ENCODE data around the gene RASSF5.

Gene RASSF5, protein sequence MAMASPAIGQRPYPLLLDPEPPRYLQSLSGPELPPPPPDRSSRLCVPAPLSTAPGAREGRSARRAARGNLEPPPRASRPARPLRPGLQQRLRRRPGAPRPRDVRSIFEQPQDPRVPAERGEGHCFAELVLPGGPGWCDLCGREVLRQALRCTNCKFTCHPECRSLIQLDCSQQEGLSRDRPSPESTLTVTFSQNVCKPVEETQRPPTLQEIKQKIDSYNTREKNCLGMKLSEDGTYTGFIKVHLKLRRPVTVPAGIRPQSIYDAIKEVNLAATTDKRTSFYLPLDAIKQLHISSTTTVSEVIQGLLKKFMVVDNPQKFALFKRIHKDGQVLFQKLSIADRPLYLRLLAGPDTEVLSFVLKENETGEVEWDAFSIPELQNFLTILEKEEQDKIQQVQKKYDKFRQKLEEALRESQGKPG

DNA sequence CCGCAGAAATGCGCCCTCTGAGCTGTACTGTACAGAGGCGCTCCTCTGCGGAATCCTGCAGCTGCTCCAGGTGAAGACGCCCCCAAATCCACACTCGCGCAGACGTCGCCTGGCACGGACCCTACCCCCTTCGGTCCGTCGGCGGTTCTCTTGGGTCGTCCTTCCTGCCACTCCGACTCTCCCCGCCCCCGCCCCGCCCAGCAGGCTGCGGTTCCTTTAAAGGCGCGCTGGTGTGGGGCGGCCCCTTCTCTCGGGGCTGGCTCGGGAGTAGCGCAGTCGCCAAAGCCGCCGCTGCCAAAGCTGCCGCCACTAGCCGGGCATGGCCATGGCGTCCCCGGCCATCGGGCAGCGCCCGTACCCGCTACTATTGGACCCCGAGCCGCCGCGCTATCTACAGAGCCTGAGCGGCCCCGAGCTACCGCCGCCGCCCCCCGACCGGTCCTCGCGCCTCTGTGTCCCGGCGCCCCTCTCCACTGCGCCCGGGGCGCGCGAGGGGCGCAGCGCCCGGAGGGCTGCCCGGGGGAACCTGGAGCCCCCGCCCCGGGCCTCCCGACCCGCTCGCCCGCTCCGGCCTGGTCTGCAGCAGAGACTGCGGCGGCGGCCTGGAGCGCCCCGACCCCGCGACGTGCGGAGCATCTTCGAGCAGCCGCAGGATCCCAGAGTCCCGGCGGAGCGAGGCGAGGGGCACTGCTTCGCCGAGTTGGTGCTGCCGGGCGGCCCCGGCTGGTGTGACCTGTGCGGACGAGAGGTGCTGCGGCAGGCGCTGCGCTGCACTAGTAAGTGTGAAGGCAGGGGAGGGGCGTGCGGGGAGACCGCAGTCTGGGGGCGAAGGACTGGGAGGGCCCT is at the start of gene RASSF5:
RASSF5 (plus strand) TSS at position 248 of the 846 bp plus-strand sequence; CDS start at position 320, 72 bp downstream.
- DNase-seq, result peak; percentile 81 to 83

DNA sequence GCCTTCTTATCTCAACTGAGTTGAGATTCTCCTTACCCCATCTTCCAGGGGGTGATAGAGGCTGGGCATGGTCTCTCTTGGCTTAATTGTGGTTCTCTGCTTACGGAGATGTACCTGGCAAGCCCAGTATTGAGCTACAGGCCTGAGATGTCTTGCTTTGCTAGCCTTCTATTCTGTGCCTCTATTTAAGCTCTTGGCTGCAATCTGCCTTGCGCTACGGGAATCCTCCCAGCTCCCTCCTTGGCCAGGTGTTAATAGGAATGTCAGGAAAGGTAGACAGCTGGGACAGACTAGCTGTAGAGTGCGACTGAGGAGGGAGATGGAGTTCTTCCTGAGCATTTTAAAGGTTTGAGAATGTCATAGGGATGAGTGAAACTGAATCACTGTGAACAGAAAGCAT is 47.6 kb upstream of the RASSF5 start:
- no peak for DNase-seq

DNA sequence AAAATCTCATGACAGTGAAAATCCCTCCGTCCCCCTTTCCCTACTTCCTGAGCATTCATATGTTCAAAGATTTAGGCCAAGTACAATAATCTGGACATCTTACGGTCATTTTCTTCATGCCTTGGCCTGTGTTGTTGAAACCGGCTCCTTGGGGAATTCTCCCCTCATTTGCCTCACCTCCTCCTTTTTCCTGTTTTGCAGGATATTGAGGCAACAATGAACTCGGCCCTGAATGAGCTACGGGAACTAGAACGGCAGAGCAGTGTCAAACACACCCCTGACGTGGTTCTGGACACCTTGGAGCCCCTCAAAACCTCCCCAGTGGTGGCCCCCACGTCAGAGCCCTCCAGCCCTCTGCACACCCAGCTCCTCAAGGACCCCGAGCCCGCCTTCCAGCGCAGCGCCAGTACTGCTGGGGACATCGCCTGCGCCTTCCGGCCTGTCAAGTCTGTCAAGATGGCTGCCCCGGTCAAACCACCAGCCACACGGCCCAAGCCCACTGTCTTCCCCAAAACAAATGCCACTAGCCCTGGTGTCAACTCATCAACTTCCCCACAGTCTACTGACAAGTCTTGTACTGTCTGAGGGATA is 46.4 kb upstream of the RASSF5 start:
- DNase-seq, result no peak

DNA sequence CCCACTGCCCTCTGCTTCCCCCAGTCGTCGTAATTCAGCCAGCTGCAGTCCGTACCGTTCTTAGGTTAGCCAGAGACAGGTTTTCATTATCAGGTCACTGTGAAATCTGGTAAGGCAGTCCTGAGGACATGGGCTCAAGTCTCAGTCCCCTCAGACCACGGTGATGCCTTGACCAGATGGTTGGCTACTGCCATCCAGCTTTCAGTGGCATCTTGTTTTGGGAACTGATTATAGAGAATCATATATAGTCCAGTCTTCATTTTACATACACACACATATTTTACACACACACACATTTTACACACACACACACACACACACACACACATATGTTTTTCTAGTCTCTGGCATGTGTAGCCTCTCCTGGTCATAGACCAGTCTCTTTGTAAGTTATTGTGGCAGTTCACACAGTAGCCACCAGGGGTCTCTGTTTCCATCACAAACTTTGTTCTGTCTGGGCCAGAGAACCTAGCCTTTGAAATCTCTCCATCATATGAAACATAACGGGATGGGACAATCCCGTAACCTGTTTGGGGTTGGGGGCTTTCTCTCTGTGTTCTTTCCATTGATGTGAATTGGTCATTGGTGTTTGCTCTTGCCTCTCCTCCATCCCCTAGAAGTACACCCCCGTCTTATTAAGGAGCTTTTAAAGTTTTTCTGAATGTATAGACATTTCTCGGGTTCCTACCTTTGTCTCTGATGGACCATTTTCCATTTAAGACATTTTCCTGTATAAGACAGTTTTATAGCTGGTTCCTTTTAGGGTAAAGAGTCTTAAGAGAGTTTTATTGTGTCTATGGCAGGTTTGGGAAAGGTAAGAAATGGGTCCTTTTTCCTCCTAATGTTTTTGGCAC is 45.5 kb upstream of the RASSF5 start:
- peak; percentile 77 to 84 for DNase-seq

DNA sequence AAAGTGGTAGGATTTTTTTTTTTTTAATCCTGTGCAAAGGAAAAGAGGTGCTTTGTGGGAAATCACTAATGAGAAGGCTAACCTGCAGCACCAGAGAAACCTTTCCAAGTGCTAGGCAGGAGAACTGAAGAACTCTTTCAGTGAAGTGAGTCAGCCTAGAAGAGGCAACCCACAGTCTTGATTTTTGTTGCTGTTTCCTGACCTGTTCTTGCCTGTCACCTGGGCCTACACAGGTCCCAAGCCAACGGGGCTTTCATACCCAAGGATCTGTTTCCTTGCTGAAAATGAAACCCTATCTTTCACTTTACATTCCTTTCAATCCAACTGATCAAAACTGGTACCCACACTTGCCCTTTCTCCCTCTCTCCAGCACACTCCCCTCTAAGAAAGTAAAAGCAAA is 44.2 kb upstream of the RASSF5 start:
- no peak for DNase-seq

DNA sequence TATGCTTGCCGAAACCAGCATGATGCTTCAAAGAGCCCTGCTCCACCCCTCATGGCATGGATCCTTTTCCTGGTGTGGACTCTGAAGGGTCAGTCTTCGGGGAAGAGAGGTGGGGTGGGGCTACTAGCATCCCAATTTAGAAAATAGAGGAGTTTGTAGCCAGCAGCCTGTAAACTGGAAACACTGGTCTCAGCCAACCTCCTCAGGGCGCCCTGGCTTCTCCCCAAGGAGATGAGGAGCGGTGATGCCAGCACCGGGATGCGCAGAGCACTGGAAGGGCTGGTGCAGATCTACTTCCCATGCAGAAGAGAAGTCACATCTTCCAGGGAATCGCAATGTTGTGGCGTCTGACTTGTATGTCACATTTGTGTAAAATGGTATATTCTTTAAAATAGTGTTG is 43.4 kb upstream of the RASSF5 start:
- no peak for DNase-seq

DNA sequence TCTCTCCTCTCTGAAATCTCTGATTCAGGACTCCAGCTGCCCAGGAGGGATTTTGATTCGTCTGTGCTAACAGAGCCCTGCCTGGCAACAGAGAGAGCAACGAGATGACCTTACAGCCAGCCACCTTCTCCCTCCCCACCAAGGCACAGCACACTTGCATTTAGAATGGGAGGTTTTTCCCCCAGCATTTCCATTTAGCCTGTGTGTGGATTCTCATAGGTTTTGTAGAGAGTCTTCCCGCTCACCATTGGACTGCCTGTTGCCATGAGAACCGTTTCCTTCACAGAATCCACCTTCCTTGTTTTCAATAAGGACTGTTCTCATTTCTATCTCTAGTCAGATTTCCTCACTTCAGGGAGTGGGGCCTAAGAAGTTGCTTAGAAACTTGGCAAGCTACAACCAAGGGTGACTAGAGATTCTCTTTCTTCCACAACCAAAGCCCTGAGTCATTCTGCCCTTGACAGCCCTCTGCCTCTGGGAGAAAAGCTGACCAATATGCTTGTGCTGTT is 42.8 kb upstream of the RASSF5 start:
- peak in 1 of 2 donors; percentile 44 for DNase-seq

DNA sequence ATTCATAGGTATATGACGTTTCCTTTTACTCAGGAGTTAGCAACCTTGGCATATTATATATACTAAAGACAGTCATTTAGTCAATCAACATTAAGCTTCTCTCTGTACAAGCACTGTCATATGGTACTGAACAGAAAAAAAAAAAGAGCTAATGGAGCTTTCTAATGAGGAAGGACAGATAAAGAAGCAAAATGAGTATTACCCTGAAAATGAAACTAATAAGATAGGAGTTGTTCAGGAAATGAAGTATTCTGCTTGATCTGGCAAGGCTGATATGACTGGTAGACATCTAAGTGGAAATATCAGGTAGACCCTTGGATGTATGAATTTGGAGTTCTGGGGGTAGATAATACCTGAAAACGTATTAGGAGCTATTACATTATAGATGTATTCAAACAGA is 41.4 kb upstream of the RASSF5 start:
- DNase-seq, result peak in 1 of 2 donors; percentile 43

DNA sequence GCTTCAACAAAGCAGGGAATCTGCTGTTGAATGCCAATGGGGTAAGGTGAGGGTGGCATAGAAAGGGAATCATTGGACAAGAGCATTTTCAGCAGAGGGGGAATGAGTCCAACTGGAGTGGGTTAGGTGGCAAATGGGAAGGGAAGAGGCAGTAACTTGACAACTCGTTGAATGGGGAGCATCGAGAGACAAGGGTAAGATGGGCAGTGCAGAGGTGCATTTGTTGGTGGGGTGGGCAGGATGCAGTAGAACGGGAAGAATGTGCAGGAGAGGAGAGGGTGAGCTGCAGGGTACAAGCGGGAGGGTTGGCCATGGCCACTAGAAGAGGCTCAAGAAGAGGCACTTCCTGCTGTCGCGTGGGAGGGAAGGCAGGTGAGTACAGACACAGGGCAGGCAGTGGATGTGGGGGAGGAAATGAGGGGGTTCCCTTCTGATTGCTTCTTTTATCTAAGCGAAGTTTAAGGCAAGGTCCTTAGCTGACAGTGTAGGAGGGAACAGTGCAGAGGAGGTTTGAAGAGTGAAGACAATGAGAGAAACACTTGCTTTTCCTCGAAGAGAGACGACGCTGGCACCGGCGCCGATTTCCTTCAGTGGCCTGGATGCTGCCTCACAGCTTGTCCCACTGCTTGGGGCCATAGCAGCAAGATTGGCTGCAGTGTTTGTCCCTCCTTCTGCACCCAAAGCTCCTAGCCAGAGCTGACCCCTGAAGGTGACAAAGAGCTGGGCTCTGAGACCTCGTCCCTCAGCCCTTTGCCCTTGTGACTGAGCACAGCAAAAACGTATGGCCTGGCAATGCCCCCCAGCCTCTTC is 40.3 kb upstream of the RASSF5 start:
- peak in 1 of 2 donors; percentile 25 for DNase-seq

DNA sequence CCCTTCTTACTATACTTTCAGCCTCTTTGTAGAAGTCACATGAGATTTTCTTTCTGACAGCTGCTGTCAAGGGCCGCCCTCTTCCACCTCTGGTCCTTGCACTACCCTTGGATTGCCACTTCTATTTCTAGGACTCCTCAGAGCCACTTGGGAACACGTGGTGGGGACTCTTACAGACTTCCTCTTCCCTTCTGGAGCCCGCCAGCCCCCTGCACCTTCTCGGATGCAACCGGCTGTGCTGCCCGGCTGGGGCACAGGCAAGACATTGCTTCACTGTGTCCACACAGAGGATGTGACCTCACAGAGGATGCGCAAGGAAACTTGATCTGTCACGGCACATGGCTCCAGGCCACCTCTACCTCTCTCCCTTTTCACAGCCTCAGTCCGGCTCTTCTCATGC is 39.4 kb upstream of the RASSF5 start:
- peak; percentile 25 to 81 for DNase-seq

DNA sequence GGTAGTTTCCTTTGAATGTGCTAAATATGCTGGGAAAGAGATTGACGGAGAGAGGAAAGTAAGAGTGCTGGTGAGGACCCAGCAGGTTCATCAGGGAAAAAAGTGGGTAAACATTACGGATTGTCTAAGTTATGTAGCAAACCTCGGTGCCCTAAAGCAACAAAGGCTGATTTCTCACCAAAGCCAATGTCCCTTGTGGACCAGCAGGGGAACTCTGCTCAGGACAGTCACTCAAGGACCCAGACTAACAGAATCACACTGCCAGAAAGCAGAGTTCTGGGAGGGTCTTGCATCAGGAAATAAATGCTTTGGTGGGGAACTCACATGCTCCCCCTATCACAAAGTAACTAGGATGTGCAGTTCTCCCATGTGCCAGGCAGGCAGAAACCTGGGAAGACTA is 38.8 kb upstream of the RASSF5 start:
- no peak for DNase-seq

DNA sequence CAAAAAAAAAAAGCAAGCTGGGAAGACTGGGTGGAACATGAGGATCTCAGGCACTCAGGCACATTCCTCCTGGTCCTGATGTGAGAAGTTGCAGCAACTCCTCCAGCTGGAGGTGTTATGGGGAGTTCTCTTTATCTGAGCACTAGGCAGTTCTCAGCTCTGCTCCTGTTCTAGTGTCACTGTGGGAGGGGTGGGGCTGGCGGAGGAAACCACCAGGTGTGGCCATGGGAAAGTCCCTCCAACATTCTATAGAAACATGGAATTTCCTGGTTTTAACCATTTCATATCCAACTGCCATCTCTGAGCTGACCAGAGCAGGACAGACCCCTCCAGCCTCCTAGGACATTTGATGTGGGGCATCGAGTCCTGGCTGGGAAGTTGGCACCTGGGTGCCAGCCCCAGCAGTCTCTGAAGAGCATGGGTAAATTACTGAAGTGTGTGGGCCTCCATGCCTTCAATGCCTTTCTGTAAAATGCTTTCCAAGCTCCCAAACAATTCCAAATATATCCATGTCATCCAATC is 37.9 kb upstream of the RASSF5 start:
- DNase-seq, result peak; percentile 37 to 70

DNA sequence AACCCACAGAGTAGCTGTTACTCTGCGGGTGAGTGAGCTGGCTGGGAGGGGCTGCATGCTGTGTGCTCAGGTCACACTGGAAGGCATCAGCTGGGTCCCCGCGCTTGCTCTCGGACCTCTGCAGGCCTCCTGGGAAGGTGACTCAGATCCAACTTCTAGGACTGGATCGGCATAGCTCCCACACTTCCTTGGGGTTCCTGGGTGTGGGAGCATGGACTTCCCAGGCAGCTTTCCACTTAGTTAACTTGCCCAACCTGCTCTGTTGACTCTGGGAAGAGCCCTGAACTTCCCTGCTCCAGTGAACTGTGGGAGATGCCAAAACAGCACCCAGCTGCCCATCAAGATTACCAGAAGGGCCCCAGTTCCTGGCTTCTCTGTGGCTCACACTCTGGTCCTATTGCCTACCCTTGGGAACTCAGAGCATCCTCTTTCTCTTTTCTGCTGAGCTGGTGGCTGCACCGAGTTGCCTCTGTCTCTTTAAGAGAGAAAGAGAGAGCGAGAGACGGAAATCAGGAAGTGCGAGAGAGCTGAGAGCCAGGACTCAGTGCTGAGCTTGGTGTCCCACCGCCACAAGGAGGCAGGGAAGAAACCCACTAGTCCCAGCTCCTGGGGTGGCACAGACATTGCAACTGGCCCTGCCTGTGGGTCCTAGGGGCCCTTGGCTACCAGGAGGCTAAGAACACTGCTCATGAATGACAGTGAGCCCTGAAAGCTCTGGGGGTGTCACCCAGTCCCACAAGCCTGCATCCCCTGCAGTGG is 37.2 kb upstream of the RASSF5 start, which contains the start of gene IKBKE:
IKBKE (plus strand) TSS at position 544 of the 759 bp plus-strand sequence. CDS start 2,752 bp downstream, outside the sequence.
- peak; percentile 59 to 63 for DNase-seq

DNA sequence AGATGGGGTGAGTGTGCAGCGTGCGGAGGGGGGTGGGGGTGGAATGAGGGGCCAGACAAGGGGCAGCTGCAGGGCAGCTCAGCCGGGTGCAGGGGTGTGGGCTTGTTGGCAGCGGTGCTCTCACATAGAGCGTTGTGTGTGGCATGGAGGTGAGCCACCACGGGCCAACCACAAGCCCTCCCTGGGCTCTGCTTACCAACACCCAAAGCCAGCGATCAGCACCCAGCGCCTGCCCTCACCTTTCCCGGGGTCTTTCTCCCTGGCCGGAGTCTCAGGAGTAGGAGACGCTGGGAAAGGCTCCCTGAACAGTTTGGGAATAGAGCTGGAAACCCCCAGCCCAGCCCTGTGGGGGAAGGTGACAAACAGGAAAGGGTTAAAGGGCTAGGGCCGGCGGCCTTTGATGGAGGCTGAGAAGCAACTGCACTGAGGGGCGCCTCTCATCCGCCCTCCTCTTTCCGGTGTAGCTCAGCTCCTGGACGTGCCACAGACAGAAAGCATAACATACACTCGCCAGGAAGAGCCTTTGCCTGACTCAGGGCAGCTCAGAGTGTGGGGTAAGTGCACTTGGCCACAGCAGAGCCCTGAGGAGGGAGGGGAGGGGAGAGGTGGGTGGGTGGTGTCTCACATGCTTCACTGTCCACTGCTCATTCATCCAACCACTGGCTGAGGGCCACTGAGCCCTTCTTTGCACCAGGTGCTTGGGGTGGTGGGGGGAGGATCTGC is 36.5 kb upstream of the RASSF5 start:
- peak; percentile 34 to 48 for DNase-seq

DNA sequence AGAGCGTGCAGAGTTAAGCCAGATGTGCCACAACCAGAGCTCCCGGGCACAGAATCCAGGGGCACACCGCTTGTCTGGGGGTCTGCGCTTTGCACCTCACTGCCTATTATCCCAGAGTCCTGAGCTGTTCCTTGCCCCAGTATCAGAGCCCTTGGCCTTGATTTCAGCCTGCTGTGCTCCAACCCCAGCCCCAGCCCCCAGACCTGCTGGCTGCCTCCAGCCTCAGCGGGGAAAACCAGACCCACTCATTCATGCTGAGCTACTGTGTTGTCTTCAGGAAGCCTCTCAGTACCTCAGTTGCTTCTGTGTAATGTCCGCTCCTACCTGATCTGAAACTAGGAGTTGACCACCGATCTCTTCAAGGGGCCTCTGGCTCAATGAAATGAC is 35.9 kb upstream of the RASSF5 start:
- no peak for DNase-seq

DNA sequence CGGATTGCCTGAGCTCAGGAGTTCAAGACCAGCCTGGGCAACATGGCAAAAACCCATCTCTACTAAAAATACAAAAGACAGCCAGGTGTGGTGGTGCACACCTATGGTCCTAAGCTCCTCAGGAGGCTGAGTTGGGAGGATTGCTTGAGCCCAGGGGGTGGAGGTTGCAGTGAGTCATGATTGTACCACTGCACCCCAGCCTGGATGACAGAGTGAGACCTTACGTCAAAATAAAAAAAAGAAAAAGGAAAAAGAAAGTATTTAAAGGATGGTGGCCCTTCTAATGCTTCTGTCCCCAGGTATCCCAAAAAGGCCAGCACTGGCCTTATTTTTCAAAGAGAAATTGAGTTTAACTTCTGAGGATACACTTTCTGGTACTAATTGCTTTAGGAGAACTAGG is 35.3 kb upstream of the RASSF5 start:
- DNase-seq, result peak in 1 of 2 donors; percentile 17

DNA sequence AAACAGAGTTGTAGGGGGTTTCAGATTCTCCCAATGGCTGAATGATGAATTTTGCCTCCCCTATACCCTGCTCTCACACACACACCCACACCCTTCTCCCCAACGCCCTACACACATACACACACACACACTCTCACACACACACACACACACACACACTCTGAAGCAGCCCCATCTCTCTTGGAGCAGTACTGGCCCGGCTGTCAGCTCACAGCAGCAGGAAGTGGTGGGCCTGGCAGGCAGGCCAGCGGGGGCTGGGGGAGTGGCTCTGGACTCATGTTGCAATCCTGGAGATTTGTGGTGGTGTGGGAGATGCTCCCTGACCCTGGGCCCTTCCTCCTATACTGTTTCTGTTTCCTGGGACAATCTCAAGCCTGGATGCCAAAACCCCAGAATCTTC is 34.9 kb upstream of the RASSF5 start:
- DNase-seq, result peak; percentile 45 to 67

DNA sequence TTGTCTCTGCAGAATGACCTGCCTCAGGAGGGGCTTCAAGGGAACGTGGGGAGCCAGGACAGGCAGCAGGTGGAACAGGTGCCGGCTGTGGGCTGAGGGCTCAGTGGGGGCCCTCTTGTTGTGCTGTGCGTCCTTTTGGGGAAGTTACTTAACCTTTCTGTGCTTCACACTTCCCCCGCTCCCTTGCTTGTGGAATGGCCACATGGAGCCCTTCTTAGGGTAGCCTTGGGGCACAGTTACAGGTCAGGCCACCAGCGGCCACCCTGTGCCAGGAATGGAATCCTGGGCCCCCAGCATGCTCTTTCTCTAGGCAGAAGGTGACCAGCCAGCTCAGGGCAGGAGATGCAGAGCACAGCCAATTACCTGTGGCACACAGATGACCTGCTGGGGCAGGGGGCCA is 34.4 kb upstream of the RASSF5 start:
- DNase-seq, result no peak

DNA sequence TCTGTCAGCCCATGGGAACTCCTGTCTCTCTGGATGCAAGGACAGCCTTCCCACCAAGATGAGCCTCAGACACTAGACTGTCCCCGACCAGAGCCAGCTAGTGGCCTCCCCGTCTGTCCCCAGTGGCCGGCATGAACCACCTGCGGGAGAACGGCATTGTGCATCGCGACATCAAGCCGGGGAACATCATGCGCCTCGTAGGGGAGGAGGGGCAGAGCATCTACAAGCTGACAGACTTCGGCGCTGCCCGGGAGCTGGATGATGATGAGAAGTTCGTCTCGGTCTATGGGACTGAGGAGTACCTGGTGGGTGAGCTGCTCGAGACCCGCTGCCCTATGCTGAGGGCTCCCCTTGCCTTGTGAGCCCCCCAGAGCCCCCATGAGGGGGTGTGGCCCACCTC is 31.3 kb upstream of the RASSF5 start:
- no peak for DNase-seq

DNA sequence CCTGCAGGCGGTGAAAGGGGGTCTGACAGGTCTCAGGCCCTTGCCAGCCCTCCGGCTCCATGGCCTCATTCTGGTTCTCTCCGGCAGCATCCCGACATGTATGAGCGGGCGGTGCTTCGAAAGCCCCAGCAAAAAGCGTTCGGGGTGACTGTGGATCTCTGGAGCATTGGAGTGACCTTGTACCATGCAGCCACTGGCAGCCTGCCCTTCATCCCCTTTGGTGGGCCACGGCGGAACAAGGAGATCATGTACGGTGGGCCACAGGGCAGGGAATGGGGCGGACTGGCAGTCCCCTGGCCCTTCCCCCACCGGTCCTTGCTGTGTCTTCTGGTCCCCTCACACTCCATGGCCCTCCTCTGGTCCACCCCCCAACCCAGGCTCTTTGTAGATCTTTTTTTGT is 30.7 kb upstream of the RASSF5 start:
- DNase-seq, result no peak
